Right lobe of liver (tissue), 4 donors: ENCODE data around the gene CDC42EP5.

Experiments used
- CTCF ChIP-seq, 4 donors: fragments of 200-600 bp in 3 of 4; fragments of 450-650 bp in 1 of 4; IDR thresholded peaks; one replicate each; pipeline versions ENCODE4 v1.5.1 to v1.8.0; 2016 to 2022; ENCODE audit warnings: antibody characterized with exemption in 4 of 4, mild to moderate bottlenecking in 2 of 4
- POLR2A ChIP-seq: fragments of 450-650 bp; IDR thresholded peaks from one replicate; pipeline ENCODE4 v1.6.1; 2017; ENCODE audit warnings: antibody characterized with exemption, mild to moderate bottlenecking
- donor health status: DM: no; HTN: no; CAD: no.
- donor health status: DM: no; HTN: no; CAD: no.
- donor health status: DM: no; HTN: yes; CAD: no.

DNA sequence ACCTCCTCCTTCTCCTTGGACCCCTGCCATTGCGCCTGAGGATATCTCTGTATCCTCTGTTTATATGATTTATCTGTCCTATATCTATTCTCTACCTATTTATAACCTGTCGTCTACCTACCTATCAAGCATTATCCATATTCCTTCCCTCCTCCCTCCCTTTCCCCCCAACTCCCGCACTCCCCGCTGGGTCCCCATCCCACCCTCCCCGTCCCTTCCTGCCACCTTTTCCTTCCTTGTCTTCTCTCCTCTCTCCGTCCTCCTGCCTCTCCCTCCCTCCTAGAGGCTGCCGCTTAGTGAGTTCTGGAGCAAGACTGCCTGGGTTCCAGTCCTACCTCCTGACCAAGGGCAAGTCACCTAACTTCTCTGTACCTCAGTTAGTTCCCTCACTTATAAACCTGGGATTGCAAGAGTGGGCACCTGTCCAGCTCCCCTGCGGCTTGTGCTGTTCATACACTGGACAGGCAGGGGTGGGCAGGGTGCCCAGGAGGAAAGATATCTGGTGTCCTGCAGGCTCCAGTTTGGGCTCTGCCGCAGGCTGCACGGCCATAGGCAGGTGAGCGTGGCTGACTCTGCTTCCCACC lies 41.7 kb downstream of the CDC42EP5 start:
- TF ChIP-seq CTCF (IDR thresholded peaks at IDR 0.05) (no peak), POLR2A (no peak)
